GM12801 (cell line): ENCODE measurements around the gene AKR1D1.

Experiments
- TF ChIP-seq, protein P1 (sequence below): IDR thresholded peaks from one replicate; pipeline ENCODE4 v1.5.1; 2011; ENCODE audit warnings: control low read depth; ENCODE audit not compliant: insufficient read length; ENCODE audit errors: extremely low read depth

The AKR1D1 gene

DNA sequence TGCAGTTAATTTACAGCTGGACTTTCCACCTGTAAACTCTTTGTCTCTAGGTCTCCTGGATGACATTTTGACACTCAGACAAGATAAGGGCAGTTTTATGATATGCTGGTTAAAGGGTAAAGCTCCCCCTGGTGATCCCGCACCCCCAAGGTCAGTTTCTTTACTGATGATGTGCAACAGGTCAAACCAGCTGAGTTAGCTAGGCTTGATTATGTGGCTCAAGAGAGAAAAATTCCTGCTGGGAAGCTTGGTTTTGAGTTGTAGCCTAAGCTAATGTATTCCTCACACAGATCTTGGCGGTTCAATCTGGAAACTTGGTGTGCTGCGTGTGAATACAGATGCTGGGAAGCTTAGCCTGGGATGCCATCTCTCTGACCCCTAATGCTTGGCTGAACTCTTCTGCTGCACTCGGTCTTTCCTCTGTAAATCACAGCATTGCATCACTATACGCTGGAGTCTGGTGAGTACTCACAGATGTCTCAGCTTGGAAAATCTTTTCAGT is 11.4 kb upstream of the AKR1D1 start:
- TF ChIP-seq, protein P1, sequence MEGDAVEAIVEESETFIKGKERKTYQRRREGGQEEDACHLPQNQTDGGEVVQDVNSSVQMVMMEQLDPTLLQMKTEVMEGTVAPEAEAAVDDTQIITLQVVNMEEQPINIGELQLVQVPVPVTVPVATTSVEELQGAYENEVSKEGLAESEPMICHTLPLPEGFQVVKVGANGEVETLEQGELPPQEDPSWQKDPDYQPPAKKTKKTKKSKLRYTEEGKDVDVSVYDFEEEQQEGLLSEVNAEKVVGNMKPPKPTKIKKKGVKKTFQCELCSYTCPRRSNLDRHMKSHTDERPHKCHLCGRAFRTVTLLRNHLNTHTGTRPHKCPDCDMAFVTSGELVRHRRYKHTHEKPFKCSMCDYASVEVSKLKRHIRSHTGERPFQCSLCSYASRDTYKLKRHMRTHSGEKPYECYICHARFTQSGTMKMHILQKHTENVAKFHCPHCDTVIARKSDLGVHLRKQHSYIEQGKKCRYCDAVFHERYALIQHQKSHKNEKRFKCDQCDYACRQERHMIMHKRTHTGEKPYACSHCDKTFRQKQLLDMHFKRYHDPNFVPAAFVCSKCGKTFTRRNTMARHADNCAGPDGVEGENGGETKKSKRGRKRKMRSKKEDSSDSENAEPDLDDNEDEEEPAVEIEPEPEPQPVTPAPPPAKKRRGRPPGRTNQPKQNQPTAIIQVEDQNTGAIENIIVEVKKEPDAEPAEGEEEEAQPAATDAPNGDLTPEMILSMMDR, result no peak

GRCh38 chr7:138065827-138066226 is 10.4 kb upstream of the AKR1D1 start:
- TF ChIP-seq, protein P1, result no peak

- TF ChIP-seq, protein P1, result no peak
Observed at GRCh38 chr7:138066954-138067394, 9.3 kb upstream of the AKR1D1 start.

GRCh38 chr7:138067774-138068173 is 8.5 kb upstream of the AKR1D1 start:
- TF ChIP-seq, protein P1, result no peak

- TF ChIP-seq, protein P1, result no peak
Observed at GRCh38 chr7:138070908-138071307, 5.4 kb upstream of the AKR1D1 start.

DNA sequence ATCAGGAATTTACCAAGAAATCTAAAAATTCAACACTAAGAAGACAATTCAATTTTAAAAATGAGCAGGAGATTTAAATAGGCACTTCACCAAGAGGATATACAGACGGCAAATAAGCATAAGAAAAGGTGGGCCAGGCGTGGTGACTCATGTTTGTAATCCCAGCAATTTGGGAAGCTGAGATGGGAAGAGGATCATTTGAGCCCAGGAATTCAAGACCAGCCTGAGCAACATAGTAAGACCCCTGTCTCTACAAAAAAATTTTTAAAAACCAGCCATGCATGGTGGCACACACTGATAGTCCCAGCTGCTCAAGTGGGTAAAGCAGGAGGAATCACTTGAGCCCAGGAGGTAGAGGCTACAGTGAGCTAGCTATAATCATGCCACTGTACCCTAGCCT is 3.5 kb upstream of the AKR1D1 start:
- TF ChIP-seq, protein P1, result no peak

DNA sequence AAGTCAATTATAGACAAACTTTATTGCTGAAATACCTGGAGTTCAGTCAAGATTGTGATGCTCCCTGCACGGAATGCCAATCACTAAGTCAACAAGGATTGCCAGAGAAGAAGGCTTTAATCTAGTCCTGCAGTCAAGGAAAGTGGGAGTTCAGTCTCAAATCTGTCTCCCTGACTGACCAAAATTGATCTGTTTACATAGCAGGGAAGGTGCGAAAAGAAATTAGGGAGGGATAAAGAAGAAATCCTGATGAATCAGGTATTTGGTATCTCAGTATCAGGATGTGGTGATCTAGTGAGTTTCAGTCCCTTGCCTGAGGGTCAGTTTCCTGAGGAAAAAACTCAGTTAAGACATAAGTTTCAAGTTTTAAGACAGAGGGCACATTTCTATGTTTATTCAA is 2.1 kb upstream of the AKR1D1 start:
- TF ChIP-seq, protein P1, result no peak
